ENCODE measurements around the gene SLC4A2. TPM values are rescaled to one million over a fixed set of nuclear protein-coding genes. Genes with fewer than 3 reads are reported as not detected.

Gene SLC4A2
- total RNA-seq, 1 experiment from 2014 or later = 164 TPM

- POLR2A ChIA-PET = no interaction called here
- H3K4me3 Mint-ChIP-seq = no peak overlapping the region
- no peaks in the 10 kb centered on the region for H3K9me3 Mint-ChIP-seq
- H3K4me1 Mint-ChIP-seq = peaks cover 39% of the 10 kb centered on the region
- ATAC-seq (no peak; the same call in 1 of the 2 replicates), DNase-seq (ENCODE audit: low spot score) (no peak)
- CTCF ChIA-PET = interaction anchor here (1.2 to 1.3 kb wide), 2 partner anchors 11 to 16 kb away, joined by 3 to 4 read pairs; no protein-coding TSS in a partner anchor
- H3K36me3 Mint-ChIP-seq = peaks cover 9% of the 10 kb centered on the region
- no peaks in the 10 kb centered on the region for H3K27me3 Mint-ChIP-seq (ENCODE audit: low read depth)
- TF ChIP-seq NR3C1 (CRISPR knock-in tag; conservative IDR thresholded peaks at IDR 0.05; ENCODE audit: low read depth) (no peak), ZNF396 (CRISPR knock-in tag; IDR thresholded peaks at IDR 0.05; ENCODE audit: borderline replicate concordance) (no peak), ESRRA (CRISPR knock-in tag; IDR thresholded peaks at IDR 0.05; ENCODE audit: borderline replicate concordance) (no peak), ZNF121 (CRISPR knock-in tag; IDR thresholded peaks at IDR 0.05) (no peak), ZBTB43 (CRISPR knock-in tag; IDR thresholded peaks at IDR 0.05) (no peak), TCF7 (CRISPR knock-in tag; IDR thresholded peaks at IDR 0.05; ENCODE audit: low read depth) (no peak), FOXK1 (CRISPR knock-in tag; IDR thresholded peaks at IDR 0.05) (no peak), ATF1 (CRISPR knock-in tag; IDR thresholded peaks at IDR 0.05) (no peak)
- no peak overlapping the region; the same call in 1 of the 2 replicates for H3K27ac Mint-ChIP-seq
Measured at GRCh38 chr7:151099486-151100211, 40.3 kb downstream of the SLC4A2 start.

- Mint-ChIP-seq H3K9me3 (no peaks in the 10 kb centered on the region), H3K27ac (peak overlapping the region; percentile 74; the same call in 1 of the 2 replicates), H3K4me1 (peaks cover 46% of the 10 kb centered on the region), H3K4me3 (no peak overlapping the region), H3K27me3 (ENCODE audit: low read depth) (no peaks in the 10 kb centered on the region), H3K36me3 (peaks cover 9% of the 10 kb centered on the region)
- ChIA-PET POLR2A (no interaction called here), CTCF (interaction anchor here (1.2 to 1.9 kb wide), 2 partner anchors 10 to 13 kb away, joined by 3 to 4 read pairs; no protein-coding TSS in a partner anchor)
- DNase-seq (ENCODE audit: low spot score) = no peak
- TF ChIP-seq NFYB (CRISPR knock-in tag; conservative IDR thresholded peaks at IDR 0.05; ENCODE audit: low read depth) = no peak
- TF ChIP-seq PRDM15 (CRISPR knock-in tag; IDR thresholded peaks at IDR 0.05) = no peak
- TF ChIP-seq PRRX2 (CRISPR knock-in tag; IDR thresholded peaks at IDR 0.05) = no peak
- TF ChIP-seq SMAD3 (CRISPR knock-in tag; IDR thresholded peaks at IDR 0.05; ENCODE audit: borderline replicate concordance) = no peak
- no peak for TF ChIP-seq JUN (CRISPR knock-in tag; IDR thresholded peaks at IDR 0.05)
- no peak for ATAC-seq
Measured at GRCh38 chr7:151100921-151101320, 41.5 kb downstream of the SLC4A2 start.

GRCh38 chr7:151101621-151102396 is 42.4 kb downstream of the SLC4A2 start:
- CTCF ChIA-PET = interaction anchor here (0.6 to 1.9 kb wide), 2 partner anchors 9 to 12 kb away, joined by 3 to 4 read pairs; no protein-coding TSS in a partner anchor
- POLR2A ChIA-PET = no interaction called here
- Mint-ChIP-seq H3K4me1 (peaks cover 47% of the 10 kb centered on the region), H3K27me3 (ENCODE audit: low read depth) (no peaks in the 10 kb centered on the region), H3K4me3 (no peak overlapping the region), H3K27ac (peak overlapping the region; percentile 23; the same call in 1 of the 2 replicates), H3K36me3 (peaks cover 7% of the 10 kb centered on the region), H3K9me3 (no peaks in the 10 kb centered on the region)
- DNase-seq (ENCODE audit: low spot score) (no peak), ATAC-seq (peak; percentile 15)
- TF ChIP-seq ATF6 (CRISPR knock-in tag; IDR thresholded peaks at IDR 0.05) (no peak), FOXK1 (CRISPR knock-in tag; IDR thresholded peaks at IDR 0.05) (no peak), ZNF263 (CRISPR knock-in tag; IDR thresholded peaks at IDR 0.05; ENCODE audit: low read depth) (no peak), NR3C1 (CRISPR knock-in tag; conservative IDR thresholded peaks at IDR 0.05; ENCODE audit: low read depth) (no peak), ATF1 (CRISPR knock-in tag; IDR thresholded peaks at IDR 0.05) (no peak), ZNF219 (CRISPR knock-in tag; IDR thresholded peaks at IDR 0.05; ENCODE audit: borderline replicate concordance) (no peak), ZNF532 (CRISPR knock-in tag; IDR thresholded peaks at IDR 0.05; ENCODE audit: borderline replicate concordance) (no peak), ZNF423 (CRISPR knock-in tag; IDR thresholded peaks at IDR 0.05) (no peak)
